GM19463 (cell line): ENCODE data around the gene GAREM1.
"Not testable (repeated sequence)": the region's sequence is repeated elsewhere in the genome, so short reads cannot be mapped to it uniquely, and the experiment has no call there.

Source experiments
- ATAC-seq: cut with Tn5 transposase; IDR thresholded peaks from one replicate; pipeline ENCODE4 v1.9.1; 2021; ENCODE audit warnings: mild to moderate bottlenecking, moderate library complexity; ENCODE audit not compliant: unreplicated experiment

Gene GAREM1

DNA sequence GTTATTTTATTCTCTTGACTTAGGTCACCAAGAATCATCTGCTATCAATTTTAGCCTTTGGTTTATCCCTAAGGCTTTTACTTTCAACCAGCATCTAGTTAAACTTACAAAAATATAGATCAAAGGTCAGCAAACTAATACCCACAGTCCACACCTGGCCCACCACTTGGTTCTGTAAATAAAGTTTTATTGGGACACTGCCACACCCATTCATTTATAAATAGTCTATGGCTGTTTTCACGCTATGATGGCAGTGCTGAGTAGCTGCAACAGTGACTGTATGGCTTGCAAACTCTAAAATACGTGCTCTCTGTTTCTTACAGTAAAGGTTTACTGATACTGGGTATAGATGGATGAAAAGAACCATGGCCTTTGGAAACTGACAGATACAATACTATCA lies 173.8 kb downstream of the GAREM1 start:
- no peak for ATAC-seq

DNA sequence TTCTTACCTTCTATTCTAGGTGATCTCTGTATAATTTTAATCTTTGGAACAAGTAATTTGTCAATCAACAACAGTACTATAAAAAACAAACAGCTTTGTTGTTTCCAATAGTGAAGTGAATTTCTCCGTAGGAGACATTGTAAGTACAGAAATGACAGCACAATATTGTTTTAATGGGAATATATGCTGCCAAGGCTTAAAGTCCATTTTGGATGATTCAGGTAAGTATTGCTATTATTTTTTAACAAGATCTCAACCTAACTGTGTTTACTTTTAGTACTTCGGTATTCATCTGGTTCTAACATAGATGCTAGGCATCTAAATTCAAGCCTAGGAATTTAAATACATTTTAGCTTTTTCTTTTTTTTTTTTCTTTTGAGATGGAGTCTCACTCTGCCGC lies 175.1 kb downstream of the GAREM1 start:
- no peak for ATAC-seq

DNA sequence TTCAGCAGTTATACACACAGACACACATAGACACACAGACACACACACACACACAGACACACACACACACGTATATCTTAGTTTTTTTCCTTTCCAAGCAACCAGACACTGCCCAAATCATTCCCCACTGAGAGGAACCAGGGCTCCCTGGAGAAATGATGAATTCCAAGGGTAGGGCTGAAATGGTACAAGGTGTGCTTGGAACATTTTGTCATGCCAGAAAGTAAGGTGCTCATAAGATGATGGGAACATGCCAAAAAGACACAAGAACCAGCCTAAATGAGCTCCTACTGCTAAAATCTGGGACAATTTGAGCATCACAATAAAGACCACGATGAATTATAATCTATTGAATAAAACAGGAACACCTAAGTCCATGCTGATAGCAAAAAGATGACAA lies 177.6 kb downstream of the GAREM1 start:
- no peak for ATAC-seq

DNA sequence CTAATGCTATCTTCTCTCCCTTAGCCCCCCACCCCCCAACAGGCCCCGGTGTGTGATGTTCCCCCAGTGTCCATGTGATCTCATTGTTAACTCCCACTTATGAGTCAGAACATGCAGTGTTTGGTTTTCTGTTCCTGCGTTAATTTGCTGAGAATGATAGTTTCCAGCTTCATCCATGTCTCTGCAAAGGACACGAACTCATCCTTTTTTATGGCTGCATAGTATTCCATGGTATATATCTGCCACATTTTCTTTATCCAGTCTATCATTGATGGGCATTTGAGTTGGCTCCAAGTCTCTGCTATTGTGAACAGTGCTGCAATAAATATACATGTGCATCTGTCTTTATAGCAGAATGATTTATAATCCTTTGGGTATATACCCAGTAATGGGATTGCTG lies 179.1 kb downstream of the GAREM1 start:
- ATAC-seq, result not testable (repeated sequence)

DNA sequence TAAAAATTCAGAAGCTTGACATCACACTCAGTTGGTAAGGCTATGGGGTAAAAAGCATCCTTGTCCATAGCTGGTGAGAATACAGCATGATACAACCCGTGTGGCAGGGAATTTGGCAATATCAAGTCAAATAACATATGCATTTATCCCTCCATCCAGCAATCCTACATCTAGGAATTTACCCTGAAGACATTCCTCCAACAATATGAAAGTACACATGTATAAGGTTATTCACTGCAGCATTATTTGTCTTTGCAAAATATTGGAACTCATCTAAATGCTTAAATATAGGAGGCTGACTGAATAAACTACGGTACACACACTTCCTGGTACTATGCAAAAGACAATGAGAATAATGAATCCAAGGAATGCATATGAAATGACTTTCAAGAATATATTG lies 179.9 kb downstream of the GAREM1 start:
- ATAC-seq, result no peak

DNA sequence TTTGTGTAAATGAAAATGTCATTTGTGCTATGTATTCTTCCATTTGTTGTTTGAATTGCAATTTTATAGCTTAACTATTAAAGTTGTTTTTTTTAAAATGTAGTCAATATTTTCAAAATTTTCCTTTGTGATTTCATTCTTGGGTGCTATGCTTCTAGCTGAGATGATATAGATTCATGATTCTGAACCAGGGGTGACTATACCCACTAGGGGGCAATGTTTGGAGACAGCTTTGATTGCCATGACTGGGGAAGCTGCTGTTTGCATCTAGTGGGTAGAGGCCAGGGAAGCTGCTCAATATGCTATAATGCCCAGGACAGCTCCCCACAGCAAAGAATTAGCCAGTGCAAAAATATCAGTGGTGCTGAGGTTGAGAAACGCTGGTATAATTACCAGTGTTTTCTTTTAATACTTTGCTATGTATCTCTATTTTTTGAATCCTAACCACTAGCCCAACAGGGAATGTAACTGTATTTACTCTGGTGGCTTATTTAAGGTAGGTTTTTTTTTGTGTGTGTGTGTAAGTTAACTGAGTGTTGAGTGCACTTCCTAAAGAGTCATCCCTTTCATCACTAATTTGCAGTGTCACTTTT lies 181.1 kb downstream of the GAREM1 start:
- peak; percentile 85 for ATAC-seq

DNA sequence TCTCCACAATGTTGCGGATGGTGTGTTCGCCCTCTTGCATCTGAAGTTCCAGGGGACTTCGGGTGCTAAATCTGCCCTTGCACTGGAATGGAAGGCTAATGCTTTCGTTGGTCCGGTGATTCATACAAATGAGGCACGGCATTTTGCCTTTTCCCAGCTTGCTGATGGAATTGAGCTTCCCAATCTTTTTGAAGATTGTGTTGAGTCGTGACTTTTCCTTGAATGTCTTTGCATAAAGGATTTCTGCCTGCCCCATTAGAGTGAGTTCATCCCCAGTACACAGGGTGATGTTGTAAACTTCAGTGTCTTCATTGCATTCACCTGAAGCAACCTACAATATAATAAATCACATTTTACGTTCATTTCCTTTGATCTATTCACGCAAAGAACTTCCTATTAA lies 182.8 kb downstream of the GAREM1 start:
- ATAC-seq, result no peak

DNA sequence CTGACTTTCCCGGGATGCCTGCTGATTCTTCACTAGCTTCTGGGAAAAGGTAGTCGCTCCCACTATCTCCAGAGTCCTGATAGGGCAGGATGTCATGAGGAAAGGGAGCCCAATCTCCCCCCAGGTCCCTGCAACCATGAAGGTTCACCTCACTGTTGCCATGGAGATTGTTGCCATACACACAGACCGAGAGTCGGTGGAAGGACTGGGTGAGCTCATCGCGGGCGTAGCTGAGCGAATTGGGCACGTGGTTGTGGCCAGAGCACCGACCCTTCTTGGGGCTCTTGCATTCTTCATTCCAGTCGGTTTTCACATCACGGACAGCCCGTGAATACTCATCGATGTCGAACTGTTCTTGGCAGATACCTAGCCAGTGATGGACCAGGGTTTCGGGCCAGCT lies 183.4 kb downstream of the GAREM1 start:
- no peak for ATAC-seq

DNA sequence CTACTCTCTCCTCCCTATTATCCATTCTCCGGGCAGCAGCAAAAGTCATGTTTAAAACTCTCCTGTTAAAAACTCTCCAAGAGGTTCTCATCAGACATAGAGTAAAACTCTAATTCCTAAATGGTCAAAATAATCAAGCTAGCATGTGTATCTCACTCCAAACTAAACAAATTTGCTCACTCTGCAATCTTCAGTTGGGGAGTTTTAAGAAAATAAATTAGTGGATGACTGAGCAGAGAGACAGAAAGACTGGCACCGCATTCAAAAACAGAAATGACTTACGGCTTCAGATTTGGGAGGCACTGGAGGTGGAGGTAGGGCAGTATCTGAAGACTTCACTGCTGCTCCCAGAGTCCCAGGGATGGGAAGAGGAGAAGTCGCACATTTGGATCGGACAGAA lies 183.9 kb downstream of the GAREM1 start:
- no peak for ATAC-seq

DNA sequence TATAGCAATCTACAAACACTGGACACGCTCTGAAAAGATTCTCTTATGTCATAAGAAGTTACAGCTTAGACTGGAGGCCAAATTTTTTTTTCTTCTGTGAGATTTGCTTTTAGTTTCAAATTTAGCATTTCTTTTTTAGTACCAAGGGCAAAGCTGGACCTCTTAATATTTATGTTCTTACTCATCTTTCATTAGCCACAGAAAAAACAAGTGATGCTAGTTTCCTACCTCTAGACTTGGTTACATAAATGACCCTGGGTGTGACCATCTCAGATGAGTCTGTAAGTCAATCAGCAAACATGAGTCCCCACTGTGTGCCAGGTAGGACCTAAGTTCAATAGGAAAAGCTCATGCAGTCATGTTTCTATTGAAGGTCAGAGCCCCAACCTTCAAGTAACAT lies 186.4 kb downstream of the GAREM1 start:
- no peak for ATAC-seq

DNA sequence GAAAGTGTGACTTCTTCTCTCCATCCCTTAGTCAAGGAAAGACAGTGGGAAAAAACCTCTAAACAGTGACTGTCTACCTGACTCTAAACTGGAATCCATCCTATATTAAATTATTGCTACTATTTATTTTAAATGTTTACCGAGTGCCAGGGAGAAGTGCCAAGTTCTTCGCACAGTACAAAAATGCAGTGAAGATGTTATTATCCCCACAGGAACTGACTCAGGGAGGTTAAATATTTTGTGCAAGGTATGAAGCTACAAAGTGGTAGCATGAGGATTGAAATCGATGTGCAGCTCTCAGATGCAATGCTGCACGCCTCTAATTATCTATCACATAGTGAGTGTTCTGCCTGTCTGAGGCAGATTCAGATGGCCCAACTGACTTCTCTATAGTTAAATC lies 189.8 kb downstream of the GAREM1 start:
- ATAC-seq, result no peak

DNA sequence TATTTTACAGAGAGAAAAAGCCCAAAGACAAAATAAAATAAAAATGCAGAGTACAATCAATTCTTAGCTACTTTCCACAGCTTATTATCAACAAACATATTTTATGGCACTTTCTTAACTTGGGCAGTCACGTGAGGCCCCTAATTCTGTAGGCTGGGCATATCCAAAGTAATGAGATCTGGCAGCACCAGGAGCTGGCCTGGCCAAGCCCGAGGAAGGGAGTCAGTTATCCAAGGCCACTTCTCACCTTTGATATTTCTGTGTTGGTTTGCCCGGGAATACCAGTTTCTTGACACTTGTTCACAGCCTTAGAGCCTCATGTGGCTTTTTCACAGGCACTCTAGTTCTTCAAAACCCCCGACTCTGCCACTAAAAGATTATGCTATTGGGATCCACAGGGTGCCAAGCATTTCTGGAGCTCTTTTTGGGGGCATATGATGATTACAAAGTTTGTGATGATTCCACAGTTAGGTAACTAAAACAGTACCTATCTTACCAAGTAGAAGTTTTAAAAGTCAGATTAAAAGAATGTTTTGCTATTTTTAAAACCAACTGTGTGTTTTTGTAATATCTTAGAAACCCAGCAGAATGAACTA lies 190.4 kb downstream of the GAREM1 start:
- no peak for ATAC-seq

DNA sequence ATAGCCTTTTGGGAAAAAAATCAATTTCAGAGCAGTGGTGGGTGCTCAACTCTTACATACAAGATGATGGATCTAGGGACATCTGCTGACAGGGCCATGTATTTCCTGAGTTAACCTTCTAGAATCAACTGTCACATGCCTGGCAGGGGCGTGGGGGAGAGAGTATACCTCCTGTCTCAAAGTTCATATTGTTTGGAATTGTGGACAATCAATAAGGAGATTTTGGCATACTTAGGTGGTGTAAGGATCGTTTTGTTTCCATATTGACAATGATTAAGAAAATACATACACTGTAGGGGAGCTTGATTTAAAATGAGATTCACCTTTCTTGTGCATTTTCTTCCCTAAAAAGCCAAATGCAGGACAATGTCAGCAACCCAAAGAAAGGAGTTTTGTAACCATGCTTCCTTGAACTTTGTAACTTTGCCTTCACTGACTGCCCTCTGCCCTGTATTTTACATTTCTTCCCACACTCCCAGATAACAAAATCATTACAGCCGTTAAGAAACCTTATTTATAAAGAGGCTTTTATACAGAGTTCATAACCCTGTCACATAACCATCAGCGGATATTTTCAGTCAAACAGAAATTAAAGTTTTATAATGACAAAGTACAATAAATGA lies 192.4 kb downstream of the GAREM1 start:
- ATAC-seq, result no peak

DNA sequence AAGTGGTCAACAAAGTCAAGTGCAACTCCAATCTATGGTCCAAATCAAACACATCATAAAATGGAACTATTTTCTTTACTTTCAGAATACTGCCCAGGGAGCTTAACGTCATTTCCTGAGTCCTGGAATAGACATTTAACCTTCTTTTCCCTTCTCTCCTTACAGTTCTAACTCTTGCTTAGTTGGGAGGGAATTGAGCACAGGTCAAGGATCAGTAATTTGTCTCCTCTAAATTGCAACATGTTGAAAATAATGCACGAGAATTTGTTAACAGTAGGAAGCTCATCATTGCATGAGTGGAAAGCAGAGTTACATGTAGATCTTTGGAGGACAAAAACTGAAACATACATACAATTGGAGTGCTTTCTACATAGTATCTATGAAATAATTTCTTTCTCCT lies 193.1 kb downstream of the GAREM1 start:
- ATAC-seq, result no peak

DNA sequence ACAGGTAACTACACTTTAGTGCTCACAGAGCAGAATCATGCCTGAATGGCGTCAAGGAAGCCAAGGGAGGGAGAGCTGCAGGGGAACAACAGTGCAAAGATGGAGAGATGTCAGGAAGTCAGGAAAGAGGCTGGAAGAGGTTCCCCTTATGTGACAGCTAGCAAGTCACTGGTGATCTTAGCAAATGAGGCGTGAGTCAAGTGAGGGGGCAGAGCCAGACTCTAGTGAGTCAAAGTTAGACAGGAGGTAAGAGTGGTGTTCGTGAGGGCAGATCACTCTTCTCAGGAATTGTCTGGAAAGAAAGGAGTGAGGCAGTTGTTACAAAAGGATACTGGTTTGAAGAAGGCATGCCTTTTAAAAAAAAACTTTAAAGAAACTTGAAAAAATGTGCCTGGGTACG lies 193.8 kb downstream of the GAREM1 start:
- no peak for ATAC-seq

DNA sequence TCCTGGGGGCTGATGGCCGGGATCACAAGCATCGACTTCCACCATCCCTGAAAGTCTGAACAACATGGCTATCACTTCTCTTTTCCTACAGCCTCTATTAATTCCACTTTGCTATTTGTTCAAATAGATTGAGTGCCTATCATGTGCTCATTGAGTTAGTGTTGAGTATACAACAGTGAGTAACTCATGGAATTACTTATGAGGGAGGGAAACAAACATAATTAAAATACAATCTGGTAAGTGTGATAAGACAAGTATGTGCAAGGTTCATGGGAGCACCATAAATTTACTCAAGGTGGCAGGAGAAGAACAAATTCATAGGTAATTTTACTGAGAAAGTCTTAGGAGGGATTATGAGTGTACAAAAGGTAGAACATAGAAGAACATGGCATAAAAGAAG lies 194.4 kb downstream of the GAREM1 start:
- no peak for ATAC-seq

DNA sequence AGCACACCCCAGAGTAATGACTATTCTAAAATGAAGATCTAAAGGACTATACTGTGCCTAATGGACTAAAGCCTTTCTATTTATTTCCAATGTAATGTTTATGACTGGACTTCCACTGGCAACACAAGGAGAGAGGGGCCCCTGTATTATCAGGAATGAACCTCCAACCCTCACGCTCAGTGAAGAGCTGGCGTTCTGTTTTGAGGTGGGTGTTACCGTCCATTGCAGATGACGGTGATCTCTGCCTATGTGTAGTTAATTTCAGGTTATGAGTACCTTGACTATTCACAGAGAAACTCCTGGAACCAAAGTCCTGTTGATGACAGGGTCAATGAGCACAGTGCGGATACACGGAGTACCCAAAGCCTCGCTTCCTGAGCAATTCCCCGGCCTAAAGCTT lies 195.5 kb downstream of the GAREM1 start:
- no peak for ATAC-seq

DNA sequence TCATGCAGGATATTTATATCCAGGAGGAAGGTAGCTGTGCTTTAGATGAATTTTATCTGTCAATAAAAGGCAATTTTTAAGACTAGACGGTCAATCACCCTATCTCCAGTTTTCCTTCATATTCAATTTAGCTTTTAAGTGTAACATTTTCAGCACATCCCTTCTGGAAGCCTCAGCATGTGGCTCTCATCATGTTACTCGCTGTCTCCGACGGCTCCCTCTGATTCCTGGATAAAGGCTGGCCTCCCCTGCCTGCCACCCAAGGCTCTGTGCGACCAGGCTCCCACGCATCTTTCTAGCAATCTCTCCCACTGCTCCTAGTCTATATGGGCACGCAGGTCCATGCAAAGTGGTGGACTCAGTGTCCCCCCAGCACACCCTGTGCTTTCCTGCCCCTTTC lies 196.4 kb downstream of the GAREM1 start:
- no peak for ATAC-seq

DNA sequence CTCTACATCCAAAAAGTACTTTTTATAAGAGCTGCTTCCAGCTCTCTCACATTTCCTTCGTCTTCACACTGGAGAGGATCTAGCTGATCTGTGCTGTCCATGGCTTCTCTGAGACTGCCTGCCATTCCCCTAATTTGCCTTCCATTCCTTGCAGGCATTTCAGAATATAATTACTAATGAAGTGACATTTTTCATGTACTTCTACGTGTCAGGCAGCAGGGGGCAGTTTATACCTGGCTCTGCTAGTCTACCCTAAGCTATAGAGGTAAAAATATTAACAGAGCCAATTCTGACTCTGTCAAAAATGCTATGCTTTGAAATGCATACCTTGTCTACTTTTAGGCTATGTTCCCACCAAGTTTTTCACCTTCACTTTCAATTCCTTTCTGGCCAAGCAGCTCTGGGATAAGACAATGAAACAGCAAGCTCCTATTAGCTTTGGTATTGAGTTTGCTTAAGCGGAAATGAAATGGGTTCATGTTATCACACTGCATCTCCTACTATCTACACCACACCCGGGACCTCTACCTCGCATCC lies 198.9 kb downstream of the GAREM1 start:
- peak; percentile 66 for ATAC-seq

DNA sequence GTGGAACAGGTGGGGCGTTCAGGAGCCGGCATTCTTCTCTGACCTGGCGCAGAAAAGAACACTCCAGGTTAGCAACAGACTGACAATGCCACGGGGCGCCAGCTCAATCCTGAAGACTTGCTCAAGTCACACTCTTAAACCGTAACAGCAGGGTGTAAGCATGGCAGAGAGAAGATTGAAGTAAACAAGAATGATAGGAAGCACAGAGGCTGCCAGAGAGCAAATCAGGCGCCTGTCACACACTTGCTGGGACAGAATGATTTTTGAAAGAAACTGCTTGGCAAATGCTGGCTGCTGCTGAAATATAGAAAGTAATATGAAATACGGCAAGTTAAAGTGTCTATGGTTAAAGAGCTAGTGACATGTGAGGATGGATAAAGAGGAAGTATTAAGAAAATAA lies 200.3 kb downstream of the GAREM1 start:
- no peak for ATAC-seq

DNA sequence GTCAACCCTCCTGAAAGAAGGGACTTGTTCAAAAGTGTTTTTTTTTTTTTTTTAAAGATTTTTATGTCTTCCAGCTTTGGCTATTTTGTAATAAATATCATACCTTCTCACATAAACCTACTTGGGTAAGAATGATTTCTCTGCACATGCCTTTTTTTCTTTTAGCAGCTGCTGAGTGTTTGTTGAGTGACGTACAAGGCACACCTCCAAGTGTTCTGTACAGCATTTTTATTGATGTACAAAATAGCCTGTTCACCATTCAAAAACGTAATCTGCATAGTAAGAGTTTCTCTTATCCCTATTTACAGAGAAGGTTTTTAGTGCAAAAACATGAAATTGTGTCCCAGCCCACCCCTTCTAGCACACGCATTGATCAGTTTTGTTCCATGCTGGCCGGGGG lies 203.2 kb downstream of the GAREM1 start:
- no peak for ATAC-seq

DNA sequence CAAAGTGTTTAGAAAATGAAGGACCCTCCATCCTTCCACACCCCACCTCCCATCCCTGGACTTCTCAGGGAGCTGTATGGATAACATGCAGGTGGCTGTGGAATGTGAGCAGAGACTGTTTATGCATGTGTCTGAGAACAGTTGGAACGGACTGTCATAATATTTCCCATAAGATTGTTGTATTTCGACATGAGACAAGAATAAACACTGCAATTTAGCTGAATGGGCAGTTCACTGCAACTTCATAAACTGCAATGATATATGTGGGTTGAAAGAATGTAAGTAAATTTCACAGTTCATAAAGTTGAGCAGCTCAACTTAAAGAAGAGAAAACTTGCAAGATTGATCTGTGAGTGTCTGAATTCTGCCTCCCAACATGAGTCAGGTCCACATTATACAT lies 206.3 kb downstream of the GAREM1 start:
- ATAC-seq, result no peak

DNA sequence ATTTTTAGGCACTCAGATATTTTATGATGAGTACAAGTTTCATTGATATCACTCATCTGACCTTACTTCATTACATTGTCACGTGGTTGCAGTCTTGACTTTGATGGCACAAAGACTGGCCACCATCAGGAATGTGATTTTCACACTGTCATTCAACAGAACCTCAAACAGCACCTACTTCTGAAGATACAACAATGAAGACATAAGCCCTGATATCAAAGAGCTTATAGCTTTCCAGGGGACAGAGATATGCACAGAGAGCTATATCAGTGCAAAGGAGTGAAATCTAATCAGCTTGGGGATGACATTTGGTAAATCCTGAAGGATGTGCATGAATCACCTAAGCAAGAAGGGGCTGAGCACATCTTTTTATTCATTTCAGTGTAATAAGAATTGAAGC lies 208.6 kb downstream of the GAREM1 start:
- ATAC-seq, result no peak
